Prostate gland (tissue), 2 donors: ENCODE measurements around the gene TECRL. TPM values are rescaled to one million over a fixed set of nuclear protein-coding genes. Genes with fewer than 3 reads are reported as not detected.

Experiments
- DNase-seq: peaks from one replicate; pipeline ENCODE4 v3.0.0-alpha.2; 2019; ENCODE audit warnings: low spot score
- H3K27ac ChIP-seq, 2 donors: fragments of 200-600 bp; sonication (generic); 2 replicates each; pipeline ENCODE4 v1.5.1; 2017 to 2019
- H3K27me3 ChIP-seq: fragments of 200-600 bp; sonication (generic); replicated peaks from 2 replicates; pipeline ENCODE4 v1.5.1; 2019; ENCODE audit not compliant: insufficient read depth
- H3K36me3 ChIP-seq, 2 donors: fragments of 200-600 bp; sonication (generic); 1 replicate in 1 of 2; 2 replicates in 1 of 2; pipeline versions ENCODE4 v1.5.1 to v1.8.1; 2017 to 2019
- H3K4me1 ChIP-seq: fragments of 200-600 bp; sonication (generic); replicated peaks from 2 replicates; pipeline ENCODE4 v1.5.1; 2019
- H3K4me3 ChIP-seq, 2 donors: fragments of 200-600 bp; sonication (generic); 2 replicates each; pipeline ENCODE4 v1.5.1; 2017 to 2019
- H3K9me3 ChIP-seq: fragments of 200-600 bp; sonication (generic); 2 replicates; pipeline ENCODE4 v1.5.1; 2017
- CTCF ChIP-seq, 4 experiments: fragments of 200-600 bp in 2 of 4; fragments of 450-650 bp in 2 of 4; sonication (generic) in 2 of 4; IDR thresholded peaks; 1 replicate in 3 of 4; 2 replicates in 1 of 4; pipeline ENCODE4 v1.5.1; 2016 to 2019; ENCODE audit warnings: antibody characterized with exemption in 4 of 4, mild to moderate bottlenecking in 2 of 4, moderate library complexity in 2 of 4
- POLR2A ChIP-seq: fragments of 450-650 bp; IDR thresholded peaks from one replicate; pipeline ENCODE4 v1.6.1; 2016; ENCODE audit warnings: antibody characterized with exemption, mild to moderate bottlenecking
- POLR2AphosphoS5 ChIP-seq: sonication (generic); formaldehyde crosslinking; IDR thresholded peaks from one replicate; pipeline ENCODE4 v1.6.1; 2017; ENCODE audit warnings: antibody characterized with exemption
- WGBS: methylation state at CpG from one replicate; pipeline ENCODE4 v1.1.5; 2018; 5-methylcytosine and 5-hydroxymethylcytosine counted together
- intact Hi-C: fragments of 100-400 bp; cut with DNase I; formaldehyde crosslinking; loops from one replicate; pipeline ENCODE4 v1.14.2; 2022
- total RNA-seq, 2 donors: library from RNA; depleted of rRNA; stranded (reverse); fragments of >200 nt; gene quantifications; one replicate each; pipeline ENCODE4 v1.1.0, GENCODE V29; 2016

Gene TECRL
- total RNA-seq, 2 donors from 2014 or later = 1.5 TPM; not detected in 1

- Histone ChIP-seq H3K36me3 (no peaks in the 10 kb centered on the region), H3K4me3 (no peak overlapping the region), H3K27me3 (no peaks in the 10 kb centered on the region), H3K4me1 (no peaks in the 10 kb centered on the region), H3K9me3 (no peaks in the 10 kb centered on the region), H3K27ac (no peak overlapping the region)
- no peak for DNase-seq
- TF ChIP-seq CTCF (IDR thresholded peaks at IDR 0.05) (no peak), POLR2A (no peak), POLR2AphosphoS5 (no peak)
- WGBS = 95% methylated on average over 8 of the region's 8 CpGs
- intact Hi-C loops = no loop called here
These were observed 48.4 kb downstream of the TECRL start for GRCh38 chr4:64360664-64361398.

- Histone ChIP-seq H3K27me3 (no peaks in the 10 kb centered on the region), H3K36me3 (no peaks in the 10 kb centered on the region), H3K9me3 (no peaks in the 10 kb centered on the region), H3K4me3 (no peak overlapping the region), H3K4me1 (no peaks in the 10 kb centered on the region), H3K27ac (no peak overlapping the region)
- TF ChIP-seq CTCF (IDR thresholded peaks at IDR 0.05) = no peak
- intact Hi-C loops = no loop called here
- no peak for DNase-seq
- 52% methylated on average over 3 of the region's 3 CpGs for WGBS
These were observed 49.8 kb downstream of the TECRL start for GRCh38 chr4:64359489-64359888.

- Histone ChIP-seq H3K36me3 (no peaks in the 10 kb centered on the region), H3K9me3 (no peaks in the 10 kb centered on the region), H3K27me3 (no peaks in the 10 kb centered on the region), H3K4me3 (no peak overlapping the region), H3K4me1 (no peaks in the 10 kb centered on the region), H3K27ac (no peak overlapping the region)
- intact Hi-C loops = no loop called here
- DNase-seq = no peak
- 72% methylated on average over 2 of the region's 2 CpGs for WGBS
- TF ChIP-seq POLR2AphosphoS5 (no peak), CTCF (IDR thresholded peaks at IDR 0.05) (no peak), POLR2A (no peak)
These were observed 55.3 kb downstream of the TECRL start for GRCh38 chr4:64353904-64354303.

- H3K27me3 ChIP-seq = no peaks in the 10 kb centered on the region
- TF ChIP-seq CTCF (IDR thresholded peaks at IDR 0.05) = no peak
- TF ChIP-seq POLR2A = no peak
- no peak for TF ChIP-seq POLR2AphosphoS5
- H3K27ac ChIP-seq = no peak overlapping the region
- WGBS = 36% methylated on average over 3 of the region's 3 CpGs
- no peaks in the 10 kb centered on the region for H3K9me3 ChIP-seq
- H3K4me3 ChIP-seq = no peak overlapping the region
- intact Hi-C loops = no loop called here
- H3K4me1 ChIP-seq = no peaks in the 10 kb centered on the region
- no peaks in the 10 kb centered on the region for H3K36me3 ChIP-seq
- DNase-seq = no peak
These were observed 67.5 kb downstream of the TECRL start for GRCh38 chr4:64341711-64342110.
